ENCODE data around the gene MAN2B1. TPM values are rescaled to one million over a fixed set of nuclear protein-coding genes. Genes with fewer than 3 reads are reported as not detected.

MAN2B1 gene
- total and polyA plus RNA-seq, 2 of the 13 experiments (the other 11 are each of a cell fraction or from before 2014, with no cell fraction given) = 23.6 to 23.8 TPM

Small RNA genes within 50 kb of the gene (small RNA-seq; reads per million reads assigned to genes)
- 2.9 to 26.5 (median 11.6) reads per million in 3 experiments for gene SNORD41 (ENCODE audit: insufficient read depth in 2 of 3, insufficient read length in 3 of 3, low read depth in 2 of 3, low replicate concordance in 1 of 3)

Other genes starting within 250 kb of the MAN2B1 start
- 19.0 and 24.2 TPM in 2 replicates for gene ZNF443, start 225.7 kb downstream of the MAN2B1 start, total RNA-seq (2016; rRNA removed; fragmentation: Illumina TruSeq; extraction: Trizol)
- 3.5 and 3.6 TPM in 2 replicates for gene ZNF443, start 225.7 kb downstream of the MAN2B1 start, polyA plus RNA-seq (2011; rRNA removed)
- gene ZNF709, start 181.9 kb downstream of the MAN2B1 start, total RNA-seq (2016; rRNA removed; fragmentation: Illumina TruSeq; extraction: Trizol) = 3.9 and 4.7 TPM in 2 replicates
- gene ZNF709, start 181.9 kb downstream of the MAN2B1 start, polyA plus RNA-seq (2011; rRNA removed) = 1.0 and 1.5 TPM in 2 replicates
- 11.1 and 11.2 TPM in 2 replicates for gene ZNF564, start 115.3 kb downstream of the MAN2B1 start, total RNA-seq (2016; rRNA removed; fragmentation: Illumina TruSeq; extraction: Trizol)
- 2.3 and 2.4 TPM in 2 replicates for gene ZNF564, start 115.3 kb downstream of the MAN2B1 start, polyA plus RNA-seq (2011; rRNA removed)
- gene ZNF490, start 55.9 kb downstream of the MAN2B1 start, total RNA-seq (2016; rRNA removed; fragmentation: Illumina TruSeq; extraction: Trizol) = 2.9 and 5.2 TPM in 2 replicates
- gene ZNF490, start 55.9 kb downstream of the MAN2B1 start, polyA plus RNA-seq (2011; rRNA removed) = 1.2 and 1.3 TPM in 2 replicates
- gene ZNF791, start 55.8 kb downstream of the MAN2B1 start, total RNA-seq (2016; rRNA removed; fragmentation: Illumina TruSeq; extraction: Trizol) = 17.4 and 21.3 TPM in 2 replicates
- 10.1 and 12.8 TPM in 2 replicates for gene ZNF791, start 55.8 kb downstream of the MAN2B1 start, polyA plus RNA-seq (2011; rRNA removed)
- gene WDR83, start 65 bp upstream of the MAN2B1 start, total RNA-seq (2016; rRNA removed; fragmentation: Illumina TruSeq; extraction: Trizol) = 9.9 and 10.7 TPM in 2 replicates
- 4.5 and 5.4 TPM in 2 replicates for gene WDR83, start 65 bp upstream of the MAN2B1 start, polyA plus RNA-seq (2011; rRNA removed)
- gene DHPS, start 15.1 kb upstream of the MAN2B1 start, total RNA-seq (2016; rRNA removed; fragmentation: Illumina TruSeq; extraction: Trizol) = 34.8 and 43.3 TPM in 2 replicates
- gene DHPS, start 15.1 kb upstream of the MAN2B1 start, polyA plus RNA-seq (2011; rRNA removed) = 84.3 and 84.6 TPM in 2 replicates
- gene GNG14, start 21.3 kb upstream of the MAN2B1 start, total RNA-seq (2016; rRNA removed; fragmentation: Illumina TruSeq; extraction: Trizol) = not detected in 2 replicates
- not detected in 2 replicates for gene GNG14, start 21.3 kb upstream of the MAN2B1 start, polyA plus RNA-seq (2011; rRNA removed)
- gene FBXW9, start 29.9 kb upstream of the MAN2B1 start, total RNA-seq (2016; rRNA removed; fragmentation: Illumina TruSeq; extraction: Trizol) = 4.6 and 6.1 TPM in 2 replicates
- 5.7 and 7.0 TPM in 2 replicates for gene FBXW9, start 29.9 kb upstream of the MAN2B1 start, polyA plus RNA-seq (2011; rRNA removed)
- gene TNPO2, start 57.2 kb upstream of the MAN2B1 start, total RNA-seq (2016; rRNA removed; fragmentation: Illumina TruSeq; extraction: Trizol) = 31.7 and 33.6 TPM in 2 replicates
- gene TNPO2, start 57.2 kb upstream of the MAN2B1 start, polyA plus RNA-seq (2011; rRNA removed) = 61.0 and 76.1 TPM in 2 replicates
- 159 and 179 TPM in 2 replicates for gene TRIR, start 67.9 kb upstream of the MAN2B1 start, total RNA-seq (2016; rRNA removed; fragmentation: Illumina TruSeq; extraction: Trizol)
- gene TRIR, start 67.9 kb upstream of the MAN2B1 start, polyA plus RNA-seq (2011; rRNA removed) = 160 and 166 TPM in 2 replicates
- gene GET3, start 70.8 kb upstream of the MAN2B1 start, total RNA-seq (2016; rRNA removed; fragmentation: Illumina TruSeq; extraction: Trizol) = 51.5 and 57.7 TPM in 2 replicates
- gene GET3, start 70.8 kb upstream of the MAN2B1 start, polyA plus RNA-seq (2011; rRNA removed) = 59.4 and 67.5 TPM in 2 replicates
- not detected in 2 replicates for gene BEST2, start 85.0 kb upstream of the MAN2B1 start, total RNA-seq (2016; rRNA removed; fragmentation: Illumina TruSeq; extraction: Trizol)
- gene BEST2, start 85.0 kb upstream of the MAN2B1 start, polyA plus RNA-seq (2011; rRNA removed) = not detected in 2 replicates
- 7.3 and 12.9 TPM in 2 replicates for gene HOOK2, start 108.8 kb upstream of the MAN2B1 start, total RNA-seq (2016; rRNA removed; fragmentation: Illumina TruSeq; extraction: Trizol)
- 9.2 and 11.1 TPM in 2 replicates for gene HOOK2, start 108.8 kb upstream of the MAN2B1 start, polyA plus RNA-seq (2011; rRNA removed)
- 4.9 and 7.7 TPM in 2 replicates for gene JUNB, start 124.7 kb upstream of the MAN2B1 start, total RNA-seq (2016; rRNA removed; fragmentation: Illumina TruSeq; extraction: Trizol)
- gene JUNB, start 124.7 kb upstream of the MAN2B1 start, polyA plus RNA-seq (2011; rRNA removed) = 8.2 and 15.9 TPM in 2 replicates
- gene PRDX2, start 135.1 kb upstream of the MAN2B1 start, total RNA-seq (2016; rRNA removed; fragmentation: Illumina TruSeq; extraction: Trizol) = 381 and 425 TPM in 2 replicates
- 218 and 238 TPM in 2 replicates for gene PRDX2, start 135.1 kb upstream of the MAN2B1 start, polyA plus RNA-seq (2011; rRNA removed)
- 14.9 and 23.5 TPM in 2 replicates for gene THSD8, start 135.3 kb upstream of the MAN2B1 start, total RNA-seq (2016; rRNA removed; fragmentation: Illumina TruSeq; extraction: Trizol)
- gene THSD8, start 135.3 kb upstream of the MAN2B1 start, polyA plus RNA-seq (2011; rRNA removed) = 4.8 and 5.2 TPM in 2 replicates
- 35.8 and 44.0 TPM in 2 replicates for gene RNASEH2A, start 139.8 kb upstream of the MAN2B1 start, total RNA-seq (2016; rRNA removed; fragmentation: Illumina TruSeq; extraction: Trizol)
- gene RNASEH2A, start 139.8 kb upstream of the MAN2B1 start, polyA plus RNA-seq (2011; rRNA removed) = 18.4 and 25.1 TPM in 2 replicates
- 0.27 TPM in 1 of 2 replicates, not detected in the other for gene RTBDN, start 167.8 kb upstream of the MAN2B1 start, total RNA-seq (2016; rRNA removed; fragmentation: Illumina TruSeq; extraction: Trizol)
- 0.35 and 0.48 TPM in 2 replicates for gene RTBDN, start 167.8 kb upstream of the MAN2B1 start, polyA plus RNA-seq (2011; rRNA removed)
- gene MAST1, start 171.8 kb upstream of the MAN2B1 start, total RNA-seq (2016; rRNA removed; fragmentation: Illumina TruSeq; extraction: Trizol) = 0.27 and 0.73 TPM in 2 replicates
- 4.7 and 5.6 TPM in 2 replicates for gene MAST1, start 171.8 kb upstream of the MAN2B1 start, polyA plus RNA-seq (2011; rRNA removed)
- 3.4 and 7.5 TPM in 2 replicates for gene DNASE2, start 214.7 kb upstream of the MAN2B1 start, total RNA-seq (2016; rRNA removed; fragmentation: Illumina TruSeq; extraction: Trizol)
- gene DNASE2, start 214.7 kb upstream of the MAN2B1 start, polyA plus RNA-seq (2011; rRNA removed) = 16.2 and 19.0 TPM in 2 replicates
- gene KLF1, start 220.5 kb upstream of the MAN2B1 start, total RNA-seq (2016; rRNA removed; fragmentation: Illumina TruSeq; extraction: Trizol) = not detected in 2 replicates
- gene KLF1, start 220.5 kb upstream of the MAN2B1 start, polyA plus RNA-seq (2011; rRNA removed) = not detected in 2 replicates
- 35.0 and 38.0 TPM in 2 replicates for gene GCDH, start 224.4 kb upstream of the MAN2B1 start, total RNA-seq (2016; rRNA removed; fragmentation: Illumina TruSeq; extraction: Trizol)
- gene GCDH, start 224.4 kb upstream of the MAN2B1 start, polyA plus RNA-seq (2011; rRNA removed) = 15.1 and 16.4 TPM in 2 replicates

Data from HepG2 (cell line).